Measurements from ENCODE around the gene POLR3E.

Gene POLR3E

GRCh38 chr16:22356930-22357634 is 59.9 kb downstream of the POLR3E start:
- Histone ChIP-seq H3K18ac (ENCODE audit: low read depth in 1 of 2, low read length in 2 of 2) (no peak overlapping the region), H3K9ac (ENCODE audit: low read length) (no peak overlapping the region), H4K91ac (ENCODE audit: low read length) (no peak overlapping the region), H3K79me1 (replicated peaks; ENCODE audit: low read length, poor library complexity, severe bottlenecking) (peaks cover 2% of the 10 kb centered on the region), H2BK15ac (ENCODE audit: low read depth, poor library complexity, severe bottlenecking) (no peak overlapping the region), H4K8ac (ENCODE audit: low read length) (no peak overlapping the region), H2AFZ (ENCODE audit: low read depth, low read length) (no peak overlapping the region), H3K27ac (ENCODE audit: low read length, poor library complexity, severe bottlenecking) (peak overlapping the region; percentile 72), H3K14ac (ENCODE audit: low read length in 2 of 2) (no peak overlapping the region), H2BK12ac (ENCODE audit: low read length in 2 of 2) (no peak overlapping the region), H2BK5ac (ENCODE audit: low read depth, low read length, poor library complexity, severe bottlenecking) (no peak overlapping the region), H2AK5ac (ENCODE audit: low read length, severe bottlenecking) (peak overlapping the region; percentile 42), H3K36me3 (ENCODE audit: control insufficient read depth in 1 of 2, insufficient read depth in 2 of 2, low read depth in 1 of 2, low read length in 2 of 2) (peaks cover 9 to 52% of the 10 kb centered on the region in 2 experiments), H3K4me3 (ENCODE audit: insufficient read depth in 1 of 2, low read depth in 1 of 2, low read length in 2 of 2) (no peak overlapping the region), H3K9me3 (ENCODE audit: control insufficient read depth, low read length) (no peaks in the 10 kb centered on the region), H3K4me2 (ENCODE audit: low read length, poor library complexity, severe bottlenecking) (no peak overlapping the region), H3K23ac (ENCODE audit: low read length in 2 of 2) (no peak overlapping the region), H2BK120ac (ENCODE audit: low read depth, low read length) (no peak overlapping the region), H3K4me1 (ENCODE audit: control insufficient read depth, insufficient read depth, low read depth, low read length) (peaks cover 7% of the 10 kb centered on the region), H3K27me3 (ENCODE audit: control insufficient read depth in 1 of 2, insufficient read depth in 1 of 2, low read length in 2 of 2) (no peaks in the 10 kb centered on the region), H3K4ac (ENCODE audit: low read depth in 1 of 2, low read length in 2 of 2) (no peak overlapping the region)
- 98% methylated on average over 5 of the region's 7 CpGs for WGBS
- DNase-seq = peak; percentile 7

GRCh38 chr16:22357635-22357971 is 60.4 kb downstream of the POLR3E start:
- Histone ChIP-seq H2AK5ac (ENCODE audit: low read length, severe bottlenecking) (no peak overlapping the region), H3K36me3 (ENCODE audit: control insufficient read depth in 1 of 2, insufficient read depth in 2 of 2, low read depth in 1 of 2, low read length in 2 of 2) (peaks cover 10 to 52% of the 10 kb centered on the region in 2 experiments), H3K27ac (ENCODE audit: low read length, poor library complexity, severe bottlenecking) (peak overlapping the region; percentile 72), H4K8ac (ENCODE audit: low read length) (no peak overlapping the region), H3K18ac (ENCODE audit: low read depth in 1 of 2, low read length in 2 of 2) (no peak overlapping the region), H3K9ac (ENCODE audit: low read length) (no peak overlapping the region), H2BK120ac (ENCODE audit: low read depth, low read length) (no peak overlapping the region), H2BK5ac (ENCODE audit: low read depth, low read length, poor library complexity, severe bottlenecking) (no peak overlapping the region), H2BK15ac (ENCODE audit: low read depth, poor library complexity, severe bottlenecking) (no peak overlapping the region), H3K4me2 (ENCODE audit: low read length, poor library complexity, severe bottlenecking) (no peak overlapping the region), H3K4me3 (ENCODE audit: insufficient read depth in 1 of 2, low read depth in 1 of 2, low read length in 2 of 2) (no peak overlapping the region), H4K91ac (ENCODE audit: low read length) (no peak overlapping the region), H3K4me1 (ENCODE audit: control insufficient read depth, insufficient read depth, low read depth, low read length) (peaks cover 7% of the 10 kb centered on the region), H3K27me3 (ENCODE audit: control insufficient read depth in 1 of 2, insufficient read depth in 1 of 2, low read length in 2 of 2) (no peaks in the 10 kb centered on the region), H3K23ac (ENCODE audit: low read length in 2 of 2) (no peak overlapping the region), H3K9me3 (ENCODE audit: control insufficient read depth, low read length) (no peaks in the 10 kb centered on the region), H2BK12ac (ENCODE audit: low read length in 2 of 2) (no peak overlapping the region), H2AFZ (ENCODE audit: low read depth, low read length) (no peak overlapping the region), H3K14ac (ENCODE audit: low read length in 2 of 2) (no peak overlapping the region), H3K4ac (ENCODE audit: low read depth in 1 of 2, low read length in 2 of 2) (no peak overlapping the region), H3K79me1 (replicated peaks; ENCODE audit: low read length, poor library complexity, severe bottlenecking) (peaks cover 3% of the 10 kb centered on the region)
- no peak for DNase-seq
- no CpG with 5 or more reads among the region's 1 CpG for WGBS

- 100% methylated on average over 1 of the region's 1 CpG for WGBS
- H2BK120ac ChIP-seq (ENCODE audit: low read depth, low read length) = no peak overlapping the region
Measured at GRCh38 chr16:22358000-22358399, 60.8 kb downstream of the POLR3E start.

GRCh38 chr16:22359679-22360078 is 62.5 kb downstream of the POLR3E start:
- no peak for DNase-seq
- Histone ChIP-seq H2BK120ac (ENCODE audit: low read depth, low read length) (no peak overlapping the region), H3K79me1 (replicated peaks; ENCODE audit: low read length, poor library complexity, severe bottlenecking) (peaks cover 11% of the 10 kb centered on the region), H3K27ac (ENCODE audit: low read length, poor library complexity, severe bottlenecking) (no peak overlapping the region), H2AK5ac (ENCODE audit: low read length, severe bottlenecking) (peak overlapping the region; percentile 13), H4K8ac (ENCODE audit: low read length) (no peak overlapping the region), H3K18ac (ENCODE audit: low read depth in 1 of 2, low read length in 2 of 2) (no peak overlapping the region), H3K4me3 (ENCODE audit: insufficient read depth in 1 of 2, low read depth in 1 of 2, low read length in 2 of 2) (no peak overlapping the region), H2BK12ac (ENCODE audit: low read length in 2 of 2) (no peak overlapping the region), H2BK5ac (ENCODE audit: low read depth, low read length, poor library complexity, severe bottlenecking) (no peak overlapping the region), H2AFZ (ENCODE audit: low read depth, low read length) (no peak overlapping the region), H3K4me1 (ENCODE audit: control insufficient read depth, insufficient read depth, low read depth, low read length) (peaks cover 5% of the 10 kb centered on the region), H3K4ac (ENCODE audit: low read depth in 1 of 2, low read length in 2 of 2) (no peak overlapping the region), H3K4me2 (ENCODE audit: low read length, poor library complexity, severe bottlenecking) (no peak overlapping the region), H3K36me3 (ENCODE audit: control insufficient read depth in 1 of 2, insufficient read depth in 2 of 2, low read depth in 1 of 2, low read length in 2 of 2) (peaks cover 22 to 66% of the 10 kb centered on the region in 2 experiments), H3K14ac (ENCODE audit: low read length in 2 of 2) (no peak overlapping the region), H3K23ac (ENCODE audit: low read length in 2 of 2) (peak overlapping the region in 1 of 2 experiments; percentile 30), H4K91ac (ENCODE audit: low read length) (no peak overlapping the region), H2BK15ac (ENCODE audit: low read depth, poor library complexity, severe bottlenecking) (no peak overlapping the region), H3K9me3 (ENCODE audit: control insufficient read depth, low read length) (no peaks in the 10 kb centered on the region), H3K9ac (ENCODE audit: low read length) (no peak overlapping the region), H3K27me3 (ENCODE audit: control insufficient read depth in 1 of 2, insufficient read depth in 1 of 2, low read length in 2 of 2) (no peaks in the 10 kb centered on the region)

More at GRCh38 chr16:22358000-22358399, 60.8 kb downstream of the POLR3E start:
- DNase-seq = no peak
- Histone ChIP-seq H3K9me3 (ENCODE audit: control insufficient read depth, low read length) (no peaks in the 10 kb centered on the region), H3K23ac (ENCODE audit: low read length in 2 of 2) (no peak overlapping the region), H2BK15ac (ENCODE audit: low read depth, poor library complexity, severe bottlenecking) (no peak overlapping the region), H2BK5ac (ENCODE audit: low read depth, low read length, poor library complexity, severe bottlenecking) (no peak overlapping the region), H3K36me3 (ENCODE audit: control insufficient read depth in 1 of 2, insufficient read depth in 2 of 2, low read depth in 1 of 2, low read length in 2 of 2) (peaks cover 14 to 53% of the 10 kb centered on the region in 2 experiments), H2AK5ac (ENCODE audit: low read length, severe bottlenecking) (no peak overlapping the region), H4K91ac (ENCODE audit: low read length) (no peak overlapping the region), H3K18ac (ENCODE audit: low read depth in 1 of 2, low read length in 2 of 2) (no peak overlapping the region), H3K79me1 (replicated peaks; ENCODE audit: low read length, poor library complexity, severe bottlenecking) (peaks cover 6% of the 10 kb centered on the region), H4K8ac (ENCODE audit: low read length) (no peak overlapping the region), H3K4me2 (ENCODE audit: low read length, poor library complexity, severe bottlenecking) (no peak overlapping the region), H3K27me3 (ENCODE audit: control insufficient read depth in 1 of 2, insufficient read depth in 1 of 2, low read length in 2 of 2) (no peaks in the 10 kb centered on the region), H2AFZ (ENCODE audit: low read depth, low read length) (no peak overlapping the region), H3K14ac (ENCODE audit: low read length in 2 of 2) (no peak overlapping the region), H2BK12ac (ENCODE audit: low read length in 2 of 2) (no peak overlapping the region), H3K4ac (ENCODE audit: low read depth in 1 of 2, low read length in 2 of 2) (no peak overlapping the region), H3K27ac (ENCODE audit: low read length, poor library complexity, severe bottlenecking) (peak overlapping the region; percentile 68), H3K4me3 (ENCODE audit: insufficient read depth in 1 of 2, low read depth in 1 of 2, low read length in 2 of 2) (no peak overlapping the region), H3K9ac (ENCODE audit: low read length) (no peak overlapping the region), H3K4me1 (ENCODE audit: control insufficient read depth, insufficient read depth, low read depth, low read length) (peaks cover 7% of the 10 kb centered on the region)
